ENCODE results near the gene RRAD. TPM values are rescaled to one million over a fixed set of nuclear protein-coding genes. Genes with fewer than 3 reads are reported as not detected.
"Not testable (repeated sequence)": the region's sequence is repeated elsewhere in the genome, so short reads cannot be mapped to it uniquely, and the experiment has no call there.

The RRAD gene
- total RNA-seq, 6 experiments from 2014 or later = 0.51 to 7.7 (median 3.0) TPM; not detected in 1

GRCh38 chr16:66947302-66948065 is 22.1 kb upstream of the RRAD start:
- ATAC-seq (peak; percentile 66 to 78 (median 73)), DNase-seq (peak; percentile 68 to 82 (median 73))
- Histone ChIP-seq H3K27me3 (no peaks in the 10 kb centered on the region), H3K27ac (no peak overlapping the region), H3K36me3 (peaks cover 0 to 15% (median 10%) of the 10 kb centered on the region in 4 donors), H3K4me3 (peak overlapping the region; percentile 36 to 50 (median 49)), H3K4me1 (peaks cover 0 to 23% (median 11%) of the 10 kb centered on the region in 4 donors), H3K9me3 (no peaks in the 10 kb centered on the region)
- intact Hi-C loops (cut with DNase I) = no loop called here
- WGBS (ENCODE audit: insufficient coverage, low coverage, low lambda C conversion rate, missing lambda C conversion rate) = under 1% methylated on average over 15 of the region's 23 CpGs
- TF ChIP-seq POLR2A (IDR thresholded peaks at IDR 0.05) (no peak), CTCF (IDR thresholded peaks at IDR 0.05) (peak; percentile 87 to 93 (median 91))

GRCh38 chr16:66946974-66947301 is 21.6 kb upstream of the RRAD start:
- WGBS (ENCODE audit: insufficient coverage, low coverage, low lambda C conversion rate, missing lambda C conversion rate) = 11% methylated on average over 5 of the region's 5 CpGs
- DNase-seq (no peak), ATAC-seq (no peak)
- no peaks in the 10 kb centered on the region for H3K9me3 ChIP-seq
- TF ChIP-seq POLR2A (IDR thresholded peaks at IDR 0.05) = no peak
- TF ChIP-seq CTCF (IDR thresholded peaks at IDR 0.05) = no peak
- no peak overlapping the region for H3K4me3 ChIP-seq
- no peak overlapping the region for H3K27ac ChIP-seq
- H3K27me3 ChIP-seq = no peaks in the 10 kb centered on the region
- H3K36me3 ChIP-seq = peaks cover 0 to 21% (median 12%) of the 10 kb centered on the region in 4 donors
- peaks cover 0 to 23% (median 11%) of the 10 kb centered on the region in 4 donors for H3K4me1 ChIP-seq
- intact Hi-C loops (cut with DNase I) = no loop called here

GRCh38 chr16:66946541-66946940 is 21.2 kb upstream of the RRAD start:
- WGBS (ENCODE audit: insufficient coverage, low coverage, low lambda C conversion rate, missing lambda C conversion rate) = 67% methylated on average over 7 of the region's 7 CpGs
- peaks cover 0 to 23% (median 11%) of the 10 kb centered on the region in 4 donors for H3K4me1 ChIP-seq
- H3K27me3 ChIP-seq = no peaks in the 10 kb centered on the region
- H3K27ac ChIP-seq = no peak overlapping the region
- no peak for ATAC-seq
- no peak overlapping the region for H3K4me3 ChIP-seq
- intact Hi-C loops (cut with DNase I) = no loop called here
- DNase-seq = no peak
- TF ChIP-seq CTCF (IDR thresholded peaks at IDR 0.05) (no peak), POLR2A (IDR thresholded peaks at IDR 0.05) (no peak)
- peaks cover 4 to 25% (median 14%) of the 10 kb centered on the region in 4 donors for H3K36me3 ChIP-seq
- H3K9me3 ChIP-seq = no peaks in the 10 kb centered on the region

- intact Hi-C loops (cut with DNase I) = no loop called here
- peaks cover 0 to 23% (median 11%) of the 10 kb centered on the region in 4 donors for H3K4me1 ChIP-seq
- no peak for DNase-seq
- peaks cover 5 to 31% (median 19%) of the 10 kb centered on the region in 4 donors for H3K36me3 ChIP-seq
- ATAC-seq = no peak
- no peaks in the 10 kb centered on the region for H3K9me3 ChIP-seq
- 56% methylated on average over 4 of the region's 4 CpGs for WGBS (ENCODE audit: insufficient coverage, low coverage, low lambda C conversion rate, missing lambda C conversion rate)
- H3K27me3 ChIP-seq = no peaks in the 10 kb centered on the region
- peak overlapping the region in 1 of 3 donors; percentile 4 for H3K27ac ChIP-seq
- no peak overlapping the region for H3K4me3 ChIP-seq
- TF ChIP-seq CTCF (IDR thresholded peaks at IDR 0.05) (no peak), POLR2A (IDR thresholded peaks at IDR 0.05) (no peak)
Measured at GRCh38 chr16:66945939-66946338, 20.6 kb upstream of the RRAD start.

GRCh38 chr16:66944971-66945370 is 19.6 kb upstream of the RRAD start:
- H3K4me1 ChIP-seq = peaks cover 0 to 21% (median 9%) of the 10 kb centered on the region in 4 donors
- peaks cover 8 to 40% (median 26%) of the 10 kb centered on the region in 4 donors for H3K36me3 ChIP-seq
- not testable (repeated sequence) for DNase-seq, H3K27me3 ChIP-seq, H3K4me3 ChIP-seq, ATAC-seq, H3K9me3 ChIP-seq
- intact Hi-C loops (cut with DNase I) = loop anchor here in 1 of 2 donors (5.0 kb wide), 1 partner anchor 48 kb away; no protein-coding TSS in a partner anchor
- 65% methylated on average over 9 of the region's 9 CpGs for WGBS (ENCODE audit: insufficient coverage, low coverage, low lambda C conversion rate, missing lambda C conversion rate)
- H3K27ac ChIP-seq = peak overlapping the region in 1 of 3 donors; percentile 4
